ENCODE results near the gene IGF2BP2.

DNA sequence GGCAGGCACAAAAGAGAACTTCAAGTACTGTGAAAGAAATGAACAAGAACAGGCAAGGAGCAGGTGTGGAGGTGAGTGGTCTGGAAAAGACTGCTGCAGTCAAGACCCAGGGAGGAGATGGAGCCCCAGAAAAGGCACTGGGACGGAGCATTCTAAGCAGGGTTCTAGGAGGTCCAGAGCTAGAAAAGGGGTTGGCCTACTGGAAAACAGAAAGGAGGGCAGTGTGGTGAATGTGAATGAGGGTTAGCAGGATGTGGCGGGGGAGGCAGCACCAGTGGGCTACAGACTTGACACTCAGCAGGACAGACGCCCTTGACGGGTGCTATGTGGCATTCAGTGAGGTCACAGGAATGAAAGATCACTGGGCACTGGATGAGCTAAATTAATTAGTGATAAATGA is 163.1 kb downstream of the IGF2BP2 start:
- TF ChIP-seq, protein P1, sequence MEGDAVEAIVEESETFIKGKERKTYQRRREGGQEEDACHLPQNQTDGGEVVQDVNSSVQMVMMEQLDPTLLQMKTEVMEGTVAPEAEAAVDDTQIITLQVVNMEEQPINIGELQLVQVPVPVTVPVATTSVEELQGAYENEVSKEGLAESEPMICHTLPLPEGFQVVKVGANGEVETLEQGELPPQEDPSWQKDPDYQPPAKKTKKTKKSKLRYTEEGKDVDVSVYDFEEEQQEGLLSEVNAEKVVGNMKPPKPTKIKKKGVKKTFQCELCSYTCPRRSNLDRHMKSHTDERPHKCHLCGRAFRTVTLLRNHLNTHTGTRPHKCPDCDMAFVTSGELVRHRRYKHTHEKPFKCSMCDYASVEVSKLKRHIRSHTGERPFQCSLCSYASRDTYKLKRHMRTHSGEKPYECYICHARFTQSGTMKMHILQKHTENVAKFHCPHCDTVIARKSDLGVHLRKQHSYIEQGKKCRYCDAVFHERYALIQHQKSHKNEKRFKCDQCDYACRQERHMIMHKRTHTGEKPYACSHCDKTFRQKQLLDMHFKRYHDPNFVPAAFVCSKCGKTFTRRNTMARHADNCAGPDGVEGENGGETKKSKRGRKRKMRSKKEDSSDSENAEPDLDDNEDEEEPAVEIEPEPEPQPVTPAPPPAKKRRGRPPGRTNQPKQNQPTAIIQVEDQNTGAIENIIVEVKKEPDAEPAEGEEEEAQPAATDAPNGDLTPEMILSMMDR (conservative IDR thresholded peaks at IDR 0.05; ENCODE audit: low read depth, low read length) = no peak
- TF ChIP-seq NFE2L2 (IDR thresholded peaks at IDR 0.05; ENCODE audit: low read depth, low read length) (no peak), MXI1 (IDR thresholded peaks at IDR 0.05; ENCODE audit: borderline replicate concordance, low read depth, low read length) (no peak), RAD21 (IDR thresholded peaks at IDR 0.05; ENCODE audit: low read length) (no peak), CHD1 (IDR thresholded peaks at IDR 0.05; ENCODE audit: low read depth, low read length) (no peak)
- TF ChIP-seq, protein P2, sequence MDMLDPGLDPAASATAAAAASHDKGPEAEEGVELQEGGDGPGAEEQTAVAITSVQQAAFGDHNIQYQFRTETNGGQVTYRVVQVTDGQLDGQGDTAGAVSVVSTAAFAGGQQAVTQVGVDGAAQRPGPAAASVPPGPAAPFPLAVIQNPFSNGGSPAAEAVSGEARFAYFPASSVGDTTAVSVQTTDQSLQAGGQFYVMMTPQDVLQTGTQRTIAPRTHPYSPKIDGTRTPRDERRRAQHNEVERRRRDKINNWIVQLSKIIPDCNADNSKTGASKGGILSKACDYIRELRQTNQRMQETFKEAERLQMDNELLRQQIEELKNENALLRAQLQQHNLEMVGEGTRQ (IDR thresholded peaks at IDR 0.05; ENCODE audit: low read depth, low read length) = no peak
